Measurements from ENCODE around the gene TRPV6. TPM values are rescaled to one million over a fixed set of nuclear protein-coding genes. Genes with fewer than 3 reads are reported as not detected.

Gene TRPV6
- total and polyA plus RNA-seq, 2 donors (not counting 1 experiment from before 2014, with no cell fraction given) = not detected

DNA sequence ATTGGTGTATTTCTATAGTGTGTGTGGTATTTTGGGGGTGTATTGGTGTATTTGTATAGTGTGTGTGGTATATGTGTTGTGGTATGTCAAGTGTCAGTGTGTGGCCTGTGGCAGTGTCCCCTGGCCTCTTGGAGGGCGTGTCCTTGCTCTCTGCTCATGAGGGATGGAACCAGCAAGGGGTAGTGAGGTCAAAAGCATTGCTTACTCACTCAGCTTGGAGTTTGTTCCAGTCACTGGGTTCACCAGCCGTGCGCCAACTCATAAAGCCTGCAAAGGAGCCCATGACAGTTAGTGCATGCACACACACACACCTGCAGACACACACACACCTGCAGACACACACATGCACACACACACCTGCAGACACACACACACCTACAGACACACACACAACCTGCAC is 4.3 kb upstream of the TRPV6 start:
- H3K36me3 ChIP-seq (ENCODE audit: control insufficient read depth, insufficient read depth, low read length) = no peaks in the 10 kb centered on the region
- no peak overlapping the region for H3K4me2 ChIP-seq (ENCODE audit: extremely low read depth, insufficient read depth, low read length)
- no peak overlapping the region for H3K27ac ChIP-seq (ENCODE audit: insufficient read depth, low read length)
- H3K79me2 ChIP-seq (ENCODE audit: control insufficient read depth, insufficient read depth, low read length) = no peaks in the 10 kb centered on the region
- H2AFZ ChIP-seq (ENCODE audit: low read length) = no peak overlapping the region
- DNase-seq (ENCODE audit: low read depth in 2 of 2) = no peak
- H3K4me3 ChIP-seq (replicated peaks in 1 of 4; ENCODE audit: control extremely low read depth in 1 of 4, insufficient read depth in 1 of 4, low read depth in 3 of 4, low read length in 4 of 4) = no peak overlapping the region
- no peaks in the 10 kb centered on the region for H4K20me1 ChIP-seq (ENCODE audit: control insufficient read depth, extremely low read depth, insufficient read depth, low read length)
- H3K9me3 ChIP-seq (ENCODE audit: control insufficient read depth, insufficient read depth, low read depth, low read length) = no peaks in the 10 kb centered on the region
- H3K4me1 ChIP-seq (ENCODE audit: control insufficient read depth, extremely low read depth, insufficient read depth, low read length) = no peaks in the 10 kb centered on the region
- no peaks in the 10 kb centered on the region for H3K27me3 ChIP-seq (ENCODE audit: control insufficient read depth, insufficient read depth, low read length)
- H3K9ac ChIP-seq (ENCODE audit: insufficient read depth, low read length) = no peak overlapping the region
- TF ChIP-seq, protein P1, sequence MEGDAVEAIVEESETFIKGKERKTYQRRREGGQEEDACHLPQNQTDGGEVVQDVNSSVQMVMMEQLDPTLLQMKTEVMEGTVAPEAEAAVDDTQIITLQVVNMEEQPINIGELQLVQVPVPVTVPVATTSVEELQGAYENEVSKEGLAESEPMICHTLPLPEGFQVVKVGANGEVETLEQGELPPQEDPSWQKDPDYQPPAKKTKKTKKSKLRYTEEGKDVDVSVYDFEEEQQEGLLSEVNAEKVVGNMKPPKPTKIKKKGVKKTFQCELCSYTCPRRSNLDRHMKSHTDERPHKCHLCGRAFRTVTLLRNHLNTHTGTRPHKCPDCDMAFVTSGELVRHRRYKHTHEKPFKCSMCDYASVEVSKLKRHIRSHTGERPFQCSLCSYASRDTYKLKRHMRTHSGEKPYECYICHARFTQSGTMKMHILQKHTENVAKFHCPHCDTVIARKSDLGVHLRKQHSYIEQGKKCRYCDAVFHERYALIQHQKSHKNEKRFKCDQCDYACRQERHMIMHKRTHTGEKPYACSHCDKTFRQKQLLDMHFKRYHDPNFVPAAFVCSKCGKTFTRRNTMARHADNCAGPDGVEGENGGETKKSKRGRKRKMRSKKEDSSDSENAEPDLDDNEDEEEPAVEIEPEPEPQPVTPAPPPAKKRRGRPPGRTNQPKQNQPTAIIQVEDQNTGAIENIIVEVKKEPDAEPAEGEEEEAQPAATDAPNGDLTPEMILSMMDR (conservative IDR thresholded peaks at IDR 0.05 in 1 of 2, IDR thresholded peaks at IDR 0.05 in 1 of 2; ENCODE audit: low read depth in 1 of 2, low read length in 2 of 2) = no peak
- no peak for TF ChIP-seq EZH2 (IDR thresholded peaks at IDR 0.05; ENCODE audit: low read length, missing control alignments)

DNA sequence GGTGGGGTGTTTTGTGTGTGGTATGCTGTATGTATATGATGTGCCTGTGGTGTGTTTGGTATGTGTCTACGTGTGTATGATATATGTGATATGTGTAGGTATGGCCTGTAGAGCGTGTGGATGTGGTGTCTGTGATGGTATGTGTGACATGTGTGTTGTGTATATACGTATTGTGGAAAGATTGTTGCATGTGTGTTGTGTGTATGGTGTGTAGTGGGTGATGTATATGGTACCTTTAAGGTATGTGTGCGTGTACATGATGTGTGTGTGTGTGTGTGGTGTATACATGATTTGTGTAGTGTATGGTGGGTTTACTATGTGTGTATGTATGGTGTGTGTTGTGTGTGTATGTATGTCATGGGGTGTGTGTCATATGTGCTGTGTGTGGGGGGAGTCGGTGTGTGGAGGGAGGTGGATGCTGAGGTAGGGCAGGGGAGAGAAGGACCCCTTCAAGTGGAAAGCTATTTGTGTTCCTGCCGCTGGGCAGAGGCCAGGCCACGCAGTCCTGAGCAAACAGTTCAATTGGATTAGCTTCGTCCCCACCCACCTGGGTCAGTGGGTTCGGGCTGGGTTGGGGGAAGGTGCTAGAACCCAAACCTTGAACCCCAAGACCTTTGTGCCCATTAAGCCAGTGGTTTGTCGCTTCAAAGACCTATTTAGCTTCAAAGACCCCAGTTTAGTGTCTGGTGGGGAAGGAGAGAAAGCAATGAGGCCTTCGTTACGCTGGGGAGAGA is 1.9 kb upstream of the TRPV6 start:
- DNase-seq (ENCODE audit: low read depth in 2 of 2) = no peak
- Histone ChIP-seq H3K4me1 (ENCODE audit: control insufficient read depth, extremely low read depth, insufficient read depth, low read length) (no peaks in the 10 kb centered on the region), H3K9me3 (ENCODE audit: control insufficient read depth, insufficient read depth, low read depth, low read length) (no peaks in the 10 kb centered on the region), H4K20me1 (ENCODE audit: control insufficient read depth, extremely low read depth, insufficient read depth, low read length) (no peaks in the 10 kb centered on the region), H3K79me2 (ENCODE audit: control insufficient read depth, insufficient read depth, low read length) (no peaks in the 10 kb centered on the region), H3K9ac (ENCODE audit: insufficient read depth, low read length) (no peak overlapping the region), H3K27ac (ENCODE audit: insufficient read depth, low read length) (no peak overlapping the region), H3K27me3 (ENCODE audit: control insufficient read depth, insufficient read depth, low read length) (no peaks in the 10 kb centered on the region), H3K4me2 (ENCODE audit: extremely low read depth, insufficient read depth, low read length) (no peak overlapping the region), H2AFZ (ENCODE audit: low read length) (no peak overlapping the region), H3K4me3 (replicated peaks in 1 of 4; ENCODE audit: control extremely low read depth in 1 of 4, insufficient read depth in 1 of 4, low read depth in 3 of 4, low read length in 4 of 4) (no peak overlapping the region), H3K36me3 (ENCODE audit: control insufficient read depth, insufficient read depth, low read length) (no peaks in the 10 kb centered on the region)
- TF ChIP-seq, protein P1 (conservative IDR thresholded peaks at IDR 0.05 in 1 of 2, IDR thresholded peaks at IDR 0.05 in 1 of 2; ENCODE audit: low read depth in 1 of 2, low read length in 2 of 2) = no peak
- TF ChIP-seq EZH2 (IDR thresholded peaks at IDR 0.05; ENCODE audit: low read length, missing control alignments) = no peak

DNA sequence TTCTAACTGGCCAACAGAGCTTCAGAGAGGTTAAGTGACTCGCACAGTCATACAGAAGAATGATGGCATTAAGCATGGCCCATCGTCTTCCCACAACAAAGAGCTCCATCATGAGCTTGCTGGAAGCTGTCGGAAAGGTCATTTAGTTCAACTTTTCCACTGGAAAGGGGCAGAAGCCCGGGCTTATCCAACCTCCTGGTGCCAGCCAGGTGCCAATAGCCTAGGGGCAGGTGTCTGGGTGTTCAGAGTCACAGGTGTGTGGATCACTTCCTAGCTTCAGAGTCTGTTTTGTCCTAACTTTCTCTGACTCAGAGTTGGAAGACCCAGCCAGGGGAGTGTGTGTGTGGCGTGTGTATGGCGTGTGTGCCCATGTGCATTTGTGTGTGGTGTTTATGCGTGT is 1.3 kb upstream of the TRPV6 start:
- H3K27ac ChIP-seq (ENCODE audit: insufficient read depth, low read length) = no peak overlapping the region
- H3K79me2 ChIP-seq (ENCODE audit: control insufficient read depth, insufficient read depth, low read length) = no peaks in the 10 kb centered on the region
- no peaks in the 10 kb centered on the region for H3K27me3 ChIP-seq (ENCODE audit: control insufficient read depth, insufficient read depth, low read length)
- no peaks in the 10 kb centered on the region for H3K9me3 ChIP-seq (ENCODE audit: control insufficient read depth, insufficient read depth, low read depth, low read length)
- DNase-seq (ENCODE audit: low read depth in 2 of 2) = no peak
- H3K4me3 ChIP-seq (replicated peaks in 1 of 4; ENCODE audit: control extremely low read depth in 1 of 4, insufficient read depth in 1 of 4, low read depth in 3 of 4, low read length in 4 of 4) = no peak overlapping the region
- H2AFZ ChIP-seq (ENCODE audit: low read length) = no peak overlapping the region
- TF ChIP-seq EZH2 (IDR thresholded peaks at IDR 0.05; ENCODE audit: low read length, missing control alignments) = no peak
- TF ChIP-seq, protein P1 (conservative IDR thresholded peaks at IDR 0.05 in 1 of 2, IDR thresholded peaks at IDR 0.05 in 1 of 2; ENCODE audit: low read depth in 1 of 2, low read length in 2 of 2) = no peak
- no peak overlapping the region for H3K4me2 ChIP-seq (ENCODE audit: extremely low read depth, insufficient read depth, low read length)
- no peaks in the 10 kb centered on the region for H3K36me3 ChIP-seq (ENCODE audit: control insufficient read depth, insufficient read depth, low read length)
- H3K4me1 ChIP-seq (ENCODE audit: control insufficient read depth, extremely low read depth, insufficient read depth, low read length) = no peaks in the 10 kb centered on the region
- no peaks in the 10 kb centered on the region for H4K20me1 ChIP-seq (ENCODE audit: control insufficient read depth, extremely low read depth, insufficient read depth, low read length)
- no peak overlapping the region for H3K9ac ChIP-seq (ENCODE audit: insufficient read depth, low read length)

Measured in fibroblast of lung (primary cell).